ENCODE results near the gene KSR2. TPM values are rescaled to one million over a fixed set of nuclear protein-coding genes. Genes with fewer than 3 reads are reported as not detected.
A peak's percentile ranks its signal among the peaks of the same experiment; 100 is the strongest.

KSR2 gene
- total RNA-seq, 2 donors from 2014 or later: 0.07 to 0.08 TPM

- no peak for DNase-seq (ENCODE audit: low spot score)
- H3K9me3 ChIP-seq: peaks cover 0 to 6% of the 10 kb centered on the region in 2 donors
- TF ChIP-seq CTCF (IDR thresholded peaks at IDR 0.05): peak; percentile 12 to 56
- H3K4me1 ChIP-seq: no peaks in the 10 kb centered on the region
- H3K27me3 ChIP-seq: no peaks in the 10 kb centered on the region
- H3K36me3 ChIP-seq: no peaks in the 10 kb centered on the region
- no peak overlapping the region for H3K27ac ChIP-seq
- no peak overlapping the region for H3K4me3 ChIP-seq
These were observed 114.3 kb downstream of the KSR2 start for GRCh38 chr12:117854339-117855012.

- H3K4me1 ChIP-seq: no peaks in the 10 kb centered on the region
- no peak overlapping the region for H3K4me3 ChIP-seq
- no peaks in the 10 kb centered on the region for H3K27me3 ChIP-seq
- H3K9me3 ChIP-seq: peaks cover 0 to 6% of the 10 kb centered on the region in 2 donors
- no peak for DNase-seq (ENCODE audit: low spot score)
- H3K27ac ChIP-seq: no peak overlapping the region
- no peak for TF ChIP-seq CTCF (IDR thresholded peaks at IDR 0.05)
- H3K36me3 ChIP-seq: no peaks in the 10 kb centered on the region
These were observed 115.2 kb downstream of the KSR2 start for GRCh38 chr12:117853600-117853999.

GRCh38 chr12:117850048-117850447, 118.7 kb downstream of the KSR2 start:
- Histone ChIP-seq H3K27ac (no peak overlapping the region), H3K9me3 (peaks cover 0 to 6% of the 10 kb centered on the region in 2 donors), H3K4me1 (no peaks in the 10 kb centered on the region), H3K27me3 (no peaks in the 10 kb centered on the region), H3K36me3 (no peaks in the 10 kb centered on the region), H3K4me3 (no peak overlapping the region)
- DNase-seq (ENCODE audit: low spot score): no peak
- peak; percentile 59 to 86 for TF ChIP-seq CTCF (IDR thresholded peaks at IDR 0.05)

GRCh38 chr12:117847371-117847770, 121.4 kb downstream of the KSR2 start:
- H3K27ac ChIP-seq: no peak overlapping the region
- DNase-seq (ENCODE audit: low spot score): no peak
- no peaks in the 10 kb centered on the region for H3K27me3 ChIP-seq

GRCh38 chr12:117845271-117845904, 123.4 kb downstream of the KSR2 start:
- H3K27me3 ChIP-seq: no peaks in the 10 kb centered on the region

More at GRCh38 chr12:117847371-117847770, 121.4 kb downstream of the KSR2 start:
- TF ChIP-seq CTCF (IDR thresholded peaks at IDR 0.05): no peak
- Histone ChIP-seq H3K36me3 (no peaks in the 10 kb centered on the region), H3K9me3 (peaks cover 0 to 11% of the 10 kb centered on the region in 2 donors), H3K4me1 (no peaks in the 10 kb centered on the region), H3K4me3 (no peak overlapping the region)

More at GRCh38 chr12:117845271-117845904, 123.4 kb downstream of the KSR2 start:
- Histone ChIP-seq H3K9me3 (peaks cover 0 to 11% of the 10 kb centered on the region in 2 donors), H3K4me1 (no peaks in the 10 kb centered on the region), H3K36me3 (no peaks in the 10 kb centered on the region), H3K27ac (no peak overlapping the region), H3K4me3 (no peak overlapping the region)
- TF ChIP-seq CTCF (IDR thresholded peaks at IDR 0.05): no peak
- no peak for DNase-seq (ENCODE audit: low spot score)

Measured in right atrium auricular region (tissue), 2 donors.